WTC11 (cell line): ENCODE results near the gene U2AF2. TPM values are rescaled to one million over a fixed set of nuclear protein-coding genes. Genes with fewer than 3 reads are reported as not detected.

ENCODE experiments used
- ATAC-seq: fragments of 200-7000 bp; cut with Tn5 transposase; 2 replicates; pipeline ENCODE4 v1.10.0; 2021; ENCODE audit warnings: mild to moderate bottlenecking, moderate library complexity
- CTCF ChIA-PET: fragments of 300-600 bp; sonication (Branson Sonifier 250); formaldehyde crosslinking; loops from one replicate; lab custom pipeline; 2021; ENCODE audit warnings: antibody characterized with exemption; lab: Charles Lee
- POLR2A ChIA-PET: fragments of 350-600 bp; sonication (Branson Sonifier 250); formaldehyde crosslinking; loops from one replicate; lab custom pipeline; 2021; ENCODE audit warnings: antibody characterized with exemption; lab: Charles Lee
- DNase-seq: peaks from one replicate; pipeline ENCODE4 v3.0.0; 2021; ENCODE audit warnings: low spot score
- H3K27ac Mint-ChIP-seq: 2 replicates; pipeline ENCODE4 v1.8.0; 2021; ENCODE audit warnings: mixed read lengths
- H3K27me3 Mint-ChIP-seq: 2 replicates; pipeline ENCODE4 v1.8.0; 2021; ENCODE audit warnings: low read depth, mild to moderate bottlenecking, moderate library complexity, mixed read lengths
- H3K36me3 Mint-ChIP-seq: 2 replicates; pipeline ENCODE4 v1.8.0; 2021; ENCODE audit warnings: mixed read lengths
- H3K4me1 Mint-ChIP-seq: 2 replicates; pipeline ENCODE4 v1.8.0; 2022; ENCODE audit warnings: mixed read lengths
- H3K4me3 Mint-ChIP-seq: 2 replicates; pipeline ENCODE4 v1.8.0; 2021; ENCODE audit warnings: mild to moderate bottlenecking, moderate library complexity, mixed read lengths
- H3K9me3 Mint-ChIP-seq: 2 replicates; pipeline ENCODE4 v1.8.0; 2021; ENCODE audit warnings: mixed read lengths
- AFF4 ChIP-seq: sonication (generic); formaldehyde crosslinking; IDR thresholded peaks from 2 replicates; pipeline ENCODE4 v1.8.1; 2023; ENCODE audit warnings: mild to moderate bottlenecking, missing genetic modification reagents, borderline replicate concordance
- ATF1 ChIP-seq: sonication (generic); formaldehyde crosslinking; IDR thresholded peaks from 2 replicates; pipeline ENCODE4 v1.8.1; 2023; ENCODE audit warnings: mild to moderate bottlenecking, moderate library complexity, missing genetic modification reagents
- ATF3 ChIP-seq: sonication (generic); formaldehyde crosslinking; conservative IDR thresholded peaks from 2 replicates; pipeline ENCODE4 v1.8.1; 2022; ENCODE audit warnings: mild to moderate bottlenecking, missing genetic modification reagents
- E2F5 ChIP-seq: sonication (generic); formaldehyde crosslinking; IDR thresholded peaks from 2 replicates; pipeline ENCODE4 v1.8.1; 2022; ENCODE audit warnings: mild to moderate bottlenecking, moderate library complexity, missing genetic modification reagents
- FOXK1 ChIP-seq: sonication (generic); formaldehyde crosslinking; IDR thresholded peaks from 2 replicates; pipeline ENCODE4 v1.8.0; 2022; ENCODE audit warnings: mild to moderate bottlenecking, moderate library complexity, missing genetic modification reagents
- HMGXB4 ChIP-seq: sonication (generic); formaldehyde crosslinking; IDR thresholded peaks from 2 replicates; pipeline ENCODE4 v1.8.1; 2023; ENCODE audit warnings: mild to moderate bottlenecking, moderate library complexity, missing genetic modification reagents
- KAT7 ChIP-seq: sonication (generic); formaldehyde crosslinking; IDR thresholded peaks from 2 replicates; pipeline ENCODE4 v1.8.1; 2023; ENCODE audit warnings: missing genetic modification reagents, mild to moderate bottlenecking, borderline replicate concordance
- NR3C1 ChIP-seq: sonication (generic); formaldehyde crosslinking; conservative IDR thresholded peaks from 2 replicates; pipeline ENCODE4 v1.8.1; 2023; ENCODE audit warnings: low read depth, mild to moderate bottlenecking, missing genetic modification reagents
- SOX15 ChIP-seq: fragments of 250-450 bp; sonication (Bioruptor Pico); IDR thresholded peaks from 2 replicates; pipeline ENCODE4 v1.9.0; 2021; ENCODE audit warnings: mild to moderate bottlenecking
- SP1 ChIP-seq: sonication (generic); formaldehyde crosslinking; conservative IDR thresholded peaks from 2 replicates; pipeline ENCODE4 v1.8.1; 2022; ENCODE audit warnings: missing genetic modification reagents
- ZBTB21 ChIP-seq: sonication (generic); formaldehyde crosslinking; IDR thresholded peaks from 2 replicates; pipeline ENCODE4 v1.8.1; 2023; ENCODE audit warnings: mild to moderate bottlenecking, missing genetic modification reagents, borderline replicate concordance
- ZBTB43 ChIP-seq: sonication (generic); formaldehyde crosslinking; IDR thresholded peaks from 2 replicates; pipeline ENCODE4 v1.8.1; 2023; ENCODE audit warnings: mild to moderate bottlenecking, missing genetic modification reagents
- ZNF219 ChIP-seq: sonication (generic); formaldehyde crosslinking; IDR thresholded peaks from 2 replicates; pipeline ENCODE4 v1.8.0; 2023; ENCODE audit warnings: missing genetic modification reagents, mild to moderate bottlenecking, borderline replicate concordance
- total RNA-seq: library from RNA; stranded (reverse); gene quantifications from 3 replicates; pipeline ENCODE4 v1.2.3, GENCODE V29; 2021

Gene U2AF2
- total RNA-seq, 1 experiment from 2014 or later: 302 TPM

DNA sequence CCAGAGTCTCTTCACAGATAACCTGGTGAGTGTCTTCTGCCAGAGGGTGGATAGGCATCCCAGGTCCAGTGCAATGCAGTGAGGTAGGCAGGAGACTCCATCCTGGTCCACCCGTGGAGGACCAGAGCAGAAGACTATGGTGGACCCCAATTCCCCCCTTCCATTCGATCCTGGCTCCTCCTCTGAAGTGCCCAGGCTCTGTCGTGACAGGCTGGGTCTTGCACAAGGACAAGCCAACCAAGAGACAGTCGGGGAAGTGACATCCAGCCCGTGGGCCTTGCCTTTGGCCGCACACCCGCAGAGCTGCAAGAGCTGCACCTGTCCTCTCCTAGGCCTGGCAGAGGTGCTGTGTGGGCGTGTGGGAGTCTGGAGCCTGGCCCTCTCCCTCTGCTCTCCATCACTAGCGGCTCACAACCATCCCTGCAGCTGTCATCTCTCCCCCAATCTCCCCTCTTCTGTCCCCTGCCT is 33.6 kb upstream of the U2AF2 start (continued):
- TF ChIP-seq HMGXB4 (CRISPR knock-in tag) (no peak), SP1 (CRISPR knock-in tag) (no peak), FOXK1 (no peak), ZBTB21 (CRISPR knock-in tag) (no peak), ZBTB43 (CRISPR knock-in tag) (no peak)

- Mint-ChIP-seq H3K4me3 (no peak overlapping the region), H3K4me1 (peaks cover 17% of the 10 kb centered on the region), H3K27ac (no peak overlapping the region), H3K27me3 (peaks cover 9% of the 10 kb centered on the region; the same call in 1 of the 2 replicates), H3K9me3 (0 out of 2 replicates have a peak, but pooled peaks cover 3% of the 10 kb centered on the region), H3K36me3 (peaks cover 19% of the 10 kb centered on the region)
- POLR2A ChIA-PET: no interaction called here
- DNase-seq: no peak
- no peak for ATAC-seq
- CTCF ChIA-PET: interaction anchor here (0.9 kb wide), 1 partner anchor 16 kb away, joined by 3 read pairs; no protein-coding TSS in a partner anchor
- TF ChIP-seq AFF4 (CRISPR knock-in tag) (no peak), KAT7 (CRISPR knock-in tag) (no peak), NR3C1 (CRISPR knock-in tag) (no peak), ZNF219 (CRISPR knock-in tag) (no peak), ATF1 (CRISPR knock-in tag) (no peak), SOX15 (CRISPR knock-in tag) (no peak), E2F5 (CRISPR knock-in tag) (no peak), ATF3 (CRISPR knock-in tag) (no peak)
Measured at GRCh38 chr19:55621673-55622231, 33.1 kb upstream of the U2AF2 start.
